ACC112 (cell line): ENCODE results near the gene CCDC141.
A peak's percentile ranks its signal among the peaks of the same experiment; 100 is the strongest.

Experiments used
- H2AFZ ChIP-seq: fragments of 200-600 bp; sonication (generic); one replicate; pipeline ENCODE4 v1.6.0; 2017; ENCODE audit warnings: antibody characterized with exemption, low read length; ENCODE audit not compliant: unreplicated experiment
- H3K27ac ChIP-seq: fragments of 200-600 bp; sonication (generic); 2 replicates; pipeline ENCODE4 v1.5.1; 2014; ENCODE audit warnings: low read depth, mild to moderate bottlenecking, antibody characterized with exemption, low read length, moderate library complexity
- H3K27me3 ChIP-seq: fragments of 200-600 bp; sonication (generic); 2 replicates; pipeline ENCODE4 v1.6.1; 2014; ENCODE audit warnings: mild to moderate bottlenecking, antibody characterized with exemption, low read length, moderate library complexity, mixed read lengths; ENCODE audit not compliant: insufficient read depth
- H3K36me3 ChIP-seq: fragments of 200-600 bp; sonication (generic); 2 replicates; pipeline ENCODE4 v1.6.1; 2016; ENCODE audit warnings: mild to moderate bottlenecking, antibody characterized with exemption, low read length, moderate library complexity, mixed read lengths; ENCODE audit not compliant: insufficient read depth
- H3K4me1 ChIP-seq: fragments of 200-600 bp; sonication (generic); one replicate; pipeline ENCODE4 v1.6.1; 2016; ENCODE audit warnings: low read length, mixed read lengths; ENCODE audit not compliant: insufficient read depth, unreplicated experiment, control insufficient read depth
- H3K4me3 ChIP-seq: fragments of 200-600 bp; sonication (generic); 2 replicates; pipeline ENCODE4 v1.5.1; 2014; ENCODE audit warnings: mild to moderate bottlenecking, low read depth, low read length
- H3K79me2 ChIP-seq: fragments of 200-600 bp; sonication (generic); one replicate; pipeline ENCODE4 v1.6.0; 2016; ENCODE audit warnings: low read length; ENCODE audit not compliant: control insufficient read depth, unreplicated experiment, insufficient read depth

The CCDC141 gene

GRCh38 chr2:178914259-178914849, 135.6 kb downstream of the CCDC141 start:
- Histone ChIP-seq H2AFZ (no peak overlapping the region), H3K4me3 (no peak overlapping the region), H3K4me1 (peaks cover 17% of the 10 kb centered on the region), H3K36me3 (no peaks in the 10 kb centered on the region), H3K79me2 (no peaks in the 10 kb centered on the region), H3K27ac (no peak overlapping the region), H3K27me3 (peaks cover 26% of the 10 kb centered on the region)

GRCh38 chr2:178913049-178913441, 136.9 kb downstream of the CCDC141 start:
- no peak overlapping the region for H2AFZ ChIP-seq
- peaks cover 17% of the 10 kb centered on the region for H3K4me1 ChIP-seq
- no peaks in the 10 kb centered on the region for H3K36me3 ChIP-seq
- H3K27ac ChIP-seq, result no peak overlapping the region
- no peaks in the 10 kb centered on the region for H3K79me2 ChIP-seq
- peaks cover 37% of the 10 kb centered on the region for H3K27me3 ChIP-seq
- H3K4me3 ChIP-seq, result 0 out of 2 replicates have a peak overlapping the region, but pooled peaks have one; percentile 14

- Histone ChIP-seq H2AFZ (no peak overlapping the region), H3K4me3 (0 out of 2 replicates have a peak overlapping the region, but pooled peaks have one; percentile 14), H3K27ac (no peak overlapping the region)
Measured at GRCh38 chr2:178912416-178913048, 137.4 kb downstream of the CCDC141 start.

GRCh38 chr2:178911039-178911438, 138.9 kb downstream of the CCDC141 start:
- H3K79me2 ChIP-seq, result no peaks in the 10 kb centered on the region
- no peak overlapping the region for H2AFZ ChIP-seq
- H3K27ac ChIP-seq, result no peak overlapping the region
- no peaks in the 10 kb centered on the region for H3K36me3 ChIP-seq
- peaks cover 48% of the 10 kb centered on the region for H3K27me3 ChIP-seq
- peaks cover 11% of the 10 kb centered on the region for H3K4me1 ChIP-seq
- H3K4me3 ChIP-seq, result no peak overlapping the region

More at GRCh38 chr2:178912416-178913048, 137.4 kb downstream of the CCDC141 start:
- Histone ChIP-seq H3K4me1 (peaks cover 17% of the 10 kb centered on the region), H3K79me2 (no peaks in the 10 kb centered on the region), H3K27me3 (peaks cover 37% of the 10 kb centered on the region), H3K36me3 (no peaks in the 10 kb centered on the region)

GRCh38 chr2:178910005-178910404, 139.9 kb downstream of the CCDC141 start:
- H3K79me2 ChIP-seq, result no peaks in the 10 kb centered on the region
- H2AFZ ChIP-seq, result no peak overlapping the region
- peaks cover 50% of the 10 kb centered on the region for H3K27me3 ChIP-seq
- H3K4me3 ChIP-seq, result no peak overlapping the region
- H3K4me1 ChIP-seq, result peaks cover 11% of the 10 kb centered on the region
- H3K27ac ChIP-seq, result no peak overlapping the region
- no peaks in the 10 kb centered on the region for H3K36me3 ChIP-seq

GRCh38 chr2:178909507-178909906, 140.4 kb downstream of the CCDC141 start:
- no peaks in the 10 kb centered on the region for H3K36me3 ChIP-seq
- H3K27ac ChIP-seq, result no peak overlapping the region
- no peak overlapping the region for H3K4me3 ChIP-seq
- no peak overlapping the region for H2AFZ ChIP-seq
- peaks cover 11% of the 10 kb centered on the region for H3K4me1 ChIP-seq
- H3K79me2 ChIP-seq, result no peaks in the 10 kb centered on the region
- peaks cover 55% of the 10 kb centered on the region for H3K27me3 ChIP-seq

GRCh38 chr2:178908810-178909209, 141.1 kb downstream of the CCDC141 start:
- Histone ChIP-seq H2AFZ (no peak overlapping the region), H3K36me3 (no peaks in the 10 kb centered on the region), H3K27me3 (peaks cover 62% of the 10 kb centered on the region), H3K79me2 (no peaks in the 10 kb centered on the region), H3K27ac (no peak overlapping the region), H3K4me3 (no peak overlapping the region), H3K4me1 (peaks cover 11% of the 10 kb centered on the region)

GRCh38 chr2:178905261-178905660, 144.7 kb downstream of the CCDC141 start:
- H3K36me3 ChIP-seq, result no peaks in the 10 kb centered on the region
- H3K4me1 ChIP-seq, result no peaks in the 10 kb centered on the region
- H3K4me3 ChIP-seq, result no peak overlapping the region
- peaks cover 53% of the 10 kb centered on the region for H3K27me3 ChIP-seq
- no peaks in the 10 kb centered on the region for H3K79me2 ChIP-seq
- no peak overlapping the region for H2AFZ ChIP-seq
- no peak overlapping the region for H3K27ac ChIP-seq

GRCh38 chr2:178899656-178900055, 150.3 kb downstream of the CCDC141 start:
- Histone ChIP-seq H3K27me3 (peaks cover 14% of the 10 kb centered on the region), H3K27ac (no peak overlapping the region), H3K4me3 (no peak overlapping the region), H2AFZ (no peak overlapping the region), H3K79me2 (no peaks in the 10 kb centered on the region), H3K36me3 (no peaks in the 10 kb centered on the region), H3K4me1 (peaks cover 4% of the 10 kb centered on the region)

GRCh38 chr2:178895872-178896271, 154.1 kb downstream of the CCDC141 start:
- peaks cover 4% of the 10 kb centered on the region for H3K27me3 ChIP-seq
- H3K79me2 ChIP-seq, result no peaks in the 10 kb centered on the region
- H3K4me1 ChIP-seq, result peaks cover 4% of the 10 kb centered on the region
- H3K36me3 ChIP-seq, result no peaks in the 10 kb centered on the region
- no peak overlapping the region for H2AFZ ChIP-seq
- H3K4me3 ChIP-seq, result no peak overlapping the region
- H3K27ac ChIP-seq, result no peak overlapping the region

GRCh38 chr2:178895171-178895570, 154.8 kb downstream of the CCDC141 start:
- Histone ChIP-seq H3K4me3 (no peak overlapping the region), H3K27ac (no peak overlapping the region), H3K79me2 (no peaks in the 10 kb centered on the region), H3K4me1 (peaks cover 4% of the 10 kb centered on the region), H3K27me3 (no peaks in the 10 kb centered on the region; the same call in 1 of the 2 replicates), H2AFZ (no peak overlapping the region), H3K36me3 (no peaks in the 10 kb centered on the region)
